ENCODE results near the gene CRHR2.

- TF ChIP-seq CTCF (IDR thresholded peaks at IDR 0.05; ENCODE audit: insufficient read depth, low read length) = no peak
- TF ChIP-seq GABPA (IDR thresholded peaks at IDR 0.05; ENCODE audit: low read depth) = no peak
- no peak for TF ChIP-seq REST (IDR thresholded peaks at IDR 0.05; ENCODE audit: insufficient replicate concordance, low read depth)
These were observed 7.8 kb upstream of the CRHR2 start for GRCh38 chr7:30690011-30690410.

Measured in HL-60 (cell line).